Posterior cingulate gyrus (tissue), 11 donors: Measurements from ENCODE around the gene THUMPD1.
"Not testable (repeated sequence)": the region's sequence is repeated elsewhere in the genome, so short reads cannot be mapped to it uniquely, and the experiment has no call there.

Source experiments
- DNase-seq, 10 donors: peaks; one replicate each; pipeline versions ENCODE4 v3.0.0 to v3.0.0-alpha.2; 2020 to 2021; ENCODE audit warnings: mixed read lengths in 3 of 10
- intact Hi-C: fragments of 100-400 bp; cut with DNase I; formaldehyde crosslinking; loops from one replicate; pipeline ENCODE4 v1.15.1; 2023

The THUMPD1 gene

DNA sequence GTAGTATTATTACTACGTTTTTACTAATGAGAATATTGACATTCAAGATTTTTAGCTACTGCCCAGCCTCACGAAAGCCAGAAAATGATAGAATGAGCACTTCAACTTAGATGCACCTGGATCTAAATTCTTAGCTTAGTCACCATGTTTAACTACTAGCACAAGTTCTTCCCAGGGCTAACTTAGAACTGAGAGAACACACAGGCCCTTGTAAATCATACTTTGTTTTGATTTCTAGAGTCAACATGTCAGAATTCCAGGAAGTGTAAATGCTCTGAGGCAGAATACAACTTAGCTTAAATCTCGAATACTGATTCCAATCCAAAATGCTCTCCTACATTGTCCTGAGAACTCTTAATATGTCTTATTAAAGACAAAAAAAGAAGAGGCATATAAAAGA is 37.3 kb downstream of the THUMPD1 start:
- DNase-seq: no peak
- intact Hi-C loops: no loop called here

DNA sequence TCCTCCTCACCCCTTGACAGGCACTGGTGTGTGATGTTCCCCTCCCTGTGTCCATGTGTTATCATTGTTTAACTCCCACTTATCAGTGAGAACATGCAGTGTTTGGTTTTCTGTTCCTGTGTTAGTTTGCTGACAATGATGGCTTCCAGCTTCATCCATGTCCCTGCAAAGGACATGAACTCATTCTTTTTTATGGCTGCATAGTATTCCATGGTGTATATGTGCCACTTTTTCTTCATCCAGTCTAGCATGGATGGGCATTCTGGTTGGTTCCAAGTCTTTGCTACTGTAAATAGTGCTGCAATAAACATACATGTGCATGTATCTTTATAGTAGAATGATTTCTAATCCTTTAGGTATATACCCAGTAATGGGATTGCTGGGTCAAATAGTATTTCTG is 39.9 kb downstream of the THUMPD1 start:
- intact Hi-C loops, DNase-seq: not testable (repeated sequence)

DNA sequence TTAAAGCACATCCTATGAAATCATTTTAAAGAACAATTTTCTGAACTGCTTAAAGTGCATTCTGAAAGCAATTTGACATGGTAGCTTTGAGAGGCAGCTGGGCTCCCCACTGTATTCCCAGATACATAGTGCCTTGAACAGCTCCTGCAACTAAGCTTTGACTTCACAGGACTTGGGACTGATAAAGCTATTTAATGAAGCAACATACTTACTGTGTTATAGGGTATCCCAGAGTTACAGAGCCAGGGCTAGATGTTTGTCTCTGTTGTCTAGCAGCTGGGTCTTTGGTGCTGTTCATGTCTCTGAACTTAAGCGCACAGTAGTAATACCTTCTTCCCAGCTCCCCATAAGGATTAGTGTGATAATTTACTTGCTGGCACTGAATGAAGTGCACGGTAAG is 45.0 kb downstream of the THUMPD1 start:
- intact Hi-C loops: no loop called here
- no peak for DNase-seq

DNA sequence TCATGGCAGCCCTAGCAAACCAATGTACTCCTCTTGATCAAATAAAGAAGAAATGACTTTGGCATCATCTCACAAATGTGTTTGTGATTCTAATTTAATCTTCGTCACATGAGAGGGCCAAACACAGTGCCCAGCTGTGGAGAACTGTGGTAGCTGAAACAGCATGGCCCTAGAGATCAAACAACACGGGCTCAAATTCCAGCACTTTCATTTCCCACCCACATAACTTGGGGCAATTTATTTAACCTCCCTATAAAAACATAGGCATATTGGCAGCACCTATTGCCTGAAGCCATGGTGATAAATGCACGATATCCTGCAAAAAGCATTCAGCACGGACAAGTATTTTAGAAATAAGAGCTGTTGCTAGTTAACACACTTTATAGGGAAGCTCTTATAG is 46.6 kb downstream of the THUMPD1 start:
- no peak for DNase-seq
- intact Hi-C loops: no loop called here

DNA sequence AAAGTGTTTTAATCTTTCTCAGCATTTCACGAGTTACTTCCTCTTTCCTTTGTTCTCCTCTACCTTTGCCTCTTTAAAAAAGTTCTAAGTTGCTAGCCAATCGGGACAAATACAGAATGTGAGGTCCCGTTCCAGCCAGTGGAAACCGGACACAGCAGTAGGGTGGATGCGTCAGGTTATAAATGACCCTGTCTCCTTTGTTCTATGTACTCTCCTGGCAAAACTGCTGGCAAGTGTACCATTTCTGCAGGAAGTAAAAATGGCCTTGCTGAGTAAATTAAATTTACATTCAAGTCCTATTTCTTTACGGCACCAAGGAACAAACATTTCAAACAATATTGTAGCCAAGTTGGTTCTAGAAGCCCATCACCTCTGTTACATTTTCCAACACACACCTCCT is 47.5 kb downstream of the THUMPD1 start:
- intact Hi-C loops: not testable (repeated sequence)

DNA sequence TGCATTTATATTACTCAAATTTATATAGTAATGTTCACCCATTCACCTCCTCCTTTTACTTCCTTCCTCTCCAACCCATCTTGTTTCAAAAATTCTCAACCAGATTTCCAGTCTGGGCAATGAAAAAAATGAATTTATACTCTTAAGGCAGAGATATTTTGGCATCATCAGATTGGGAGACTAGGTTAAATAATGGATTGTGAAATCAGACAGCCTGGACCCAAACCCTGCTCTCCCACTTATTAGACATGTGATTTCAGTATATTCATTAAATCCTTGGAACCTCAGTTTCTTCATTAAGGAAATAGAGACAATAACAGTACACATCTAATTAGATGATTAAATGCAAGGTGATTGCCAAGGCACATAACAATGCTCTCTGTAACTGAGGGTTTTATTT is 52.0 kb downstream of the THUMPD1 start:
- intact Hi-C loops: no loop called here
- DNase-seq: no peak

More for the DNA sequence above, 47.5 kb downstream of the THUMPD1 start:
- DNase-seq: not testable (repeated sequence)

DNA sequence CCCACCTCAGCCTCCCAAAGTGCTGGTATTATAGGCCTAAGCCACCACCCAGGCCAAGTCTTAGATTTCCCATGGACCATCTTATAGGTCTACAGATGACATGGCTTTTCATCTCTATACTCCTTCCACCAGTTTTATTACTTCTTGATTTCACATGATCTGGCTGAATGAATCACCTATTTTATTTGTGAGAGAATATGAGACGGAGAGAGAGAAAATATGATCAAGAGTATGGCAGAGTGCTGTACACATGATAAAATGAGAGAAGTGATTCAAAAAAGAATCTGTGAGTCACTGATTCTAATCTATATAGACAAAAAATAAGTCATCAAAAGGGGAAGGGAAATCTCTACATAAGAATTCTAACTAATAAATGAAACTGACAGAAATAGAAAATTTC is 57.8 kb downstream of the THUMPD1 start:
- DNase-seq: no peak
- intact Hi-C loops: no loop called here
